HL-60 (cell line): Measurements from ENCODE around the gene GLIS1.

Experiments used
- DNase-seq, 2 experiments: peaks; one replicate each; pipeline ENCODE4 v3.0.0-alpha.2; 2010 to 2020; ENCODE audit warnings: low read depth in 1 of 2, low spot score in 1 of 2
- H3K27ac ChIP-seq: fragments of 250-450 bp; sonication (Bioruptor Pico); replicated peaks from 2 replicates; pipeline ENCODE4 v1.5.1; 2020; ENCODE audit warnings: mild to moderate bottlenecking, moderate library complexity
- H3K27me3 ChIP-seq: fragments of 250-450 bp; sonication (Bioruptor Pico); 2 replicates; pipeline ENCODE4 v1.5.1; 2021; ENCODE audit warnings: mild to moderate bottlenecking, moderate library complexity; ENCODE audit not compliant: insufficient read depth, poor library complexity, severe bottlenecking
- H3K4me3 ChIP-seq: replicated peaks from 2 replicates; pipeline ENCODE4 v1.5.1; 2011; ENCODE audit warnings: mild to moderate bottlenecking, control low read depth, low read length; ENCODE audit not compliant: insufficient read depth
- GABPA ChIP-seq: IDR thresholded peaks from 2 replicates; pipeline ENCODE4 v1.6.1; 2012; ENCODE audit warnings: low read depth
- POLR2AphosphoS5 ChIP-seq: IDR thresholded peaks from 2 replicates; pipeline ENCODE4 v1.6.1; 2012; ENCODE audit warnings: low read depth
- SPI1 ChIP-seq: IDR thresholded peaks from 2 replicates; pipeline ENCODE4 v1.6.1; 2012; ENCODE audit warnings: low read depth, mild to moderate bottlenecking, borderline replicate concordance
- TF ChIP-seq, protein P1 (sequence below): IDR thresholded peaks from one replicate; pipeline ENCODE4 v1.5.1; 2011; ENCODE audit warnings: low read length, control low read depth, inconsistent platforms; ENCODE audit not compliant: insufficient read depth
- TF ChIP-seq, protein P2 (sequence below): IDR thresholded peaks from 2 replicates; pipeline ENCODE4 v1.6.1; 2012; ENCODE audit warnings: low read depth; ENCODE audit not compliant: insufficient replicate concordance

GLIS1 gene

GRCh38 chr1:53517109-53517508, 221.9 kb downstream of the GLIS1 start:
- TF ChIP-seq, protein P1, sequence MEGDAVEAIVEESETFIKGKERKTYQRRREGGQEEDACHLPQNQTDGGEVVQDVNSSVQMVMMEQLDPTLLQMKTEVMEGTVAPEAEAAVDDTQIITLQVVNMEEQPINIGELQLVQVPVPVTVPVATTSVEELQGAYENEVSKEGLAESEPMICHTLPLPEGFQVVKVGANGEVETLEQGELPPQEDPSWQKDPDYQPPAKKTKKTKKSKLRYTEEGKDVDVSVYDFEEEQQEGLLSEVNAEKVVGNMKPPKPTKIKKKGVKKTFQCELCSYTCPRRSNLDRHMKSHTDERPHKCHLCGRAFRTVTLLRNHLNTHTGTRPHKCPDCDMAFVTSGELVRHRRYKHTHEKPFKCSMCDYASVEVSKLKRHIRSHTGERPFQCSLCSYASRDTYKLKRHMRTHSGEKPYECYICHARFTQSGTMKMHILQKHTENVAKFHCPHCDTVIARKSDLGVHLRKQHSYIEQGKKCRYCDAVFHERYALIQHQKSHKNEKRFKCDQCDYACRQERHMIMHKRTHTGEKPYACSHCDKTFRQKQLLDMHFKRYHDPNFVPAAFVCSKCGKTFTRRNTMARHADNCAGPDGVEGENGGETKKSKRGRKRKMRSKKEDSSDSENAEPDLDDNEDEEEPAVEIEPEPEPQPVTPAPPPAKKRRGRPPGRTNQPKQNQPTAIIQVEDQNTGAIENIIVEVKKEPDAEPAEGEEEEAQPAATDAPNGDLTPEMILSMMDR: no peak
- TF ChIP-seq SPI1 (no peak), GABPA (no peak), POLR2AphosphoS5 (no peak)
- TF ChIP-seq, protein P2, sequence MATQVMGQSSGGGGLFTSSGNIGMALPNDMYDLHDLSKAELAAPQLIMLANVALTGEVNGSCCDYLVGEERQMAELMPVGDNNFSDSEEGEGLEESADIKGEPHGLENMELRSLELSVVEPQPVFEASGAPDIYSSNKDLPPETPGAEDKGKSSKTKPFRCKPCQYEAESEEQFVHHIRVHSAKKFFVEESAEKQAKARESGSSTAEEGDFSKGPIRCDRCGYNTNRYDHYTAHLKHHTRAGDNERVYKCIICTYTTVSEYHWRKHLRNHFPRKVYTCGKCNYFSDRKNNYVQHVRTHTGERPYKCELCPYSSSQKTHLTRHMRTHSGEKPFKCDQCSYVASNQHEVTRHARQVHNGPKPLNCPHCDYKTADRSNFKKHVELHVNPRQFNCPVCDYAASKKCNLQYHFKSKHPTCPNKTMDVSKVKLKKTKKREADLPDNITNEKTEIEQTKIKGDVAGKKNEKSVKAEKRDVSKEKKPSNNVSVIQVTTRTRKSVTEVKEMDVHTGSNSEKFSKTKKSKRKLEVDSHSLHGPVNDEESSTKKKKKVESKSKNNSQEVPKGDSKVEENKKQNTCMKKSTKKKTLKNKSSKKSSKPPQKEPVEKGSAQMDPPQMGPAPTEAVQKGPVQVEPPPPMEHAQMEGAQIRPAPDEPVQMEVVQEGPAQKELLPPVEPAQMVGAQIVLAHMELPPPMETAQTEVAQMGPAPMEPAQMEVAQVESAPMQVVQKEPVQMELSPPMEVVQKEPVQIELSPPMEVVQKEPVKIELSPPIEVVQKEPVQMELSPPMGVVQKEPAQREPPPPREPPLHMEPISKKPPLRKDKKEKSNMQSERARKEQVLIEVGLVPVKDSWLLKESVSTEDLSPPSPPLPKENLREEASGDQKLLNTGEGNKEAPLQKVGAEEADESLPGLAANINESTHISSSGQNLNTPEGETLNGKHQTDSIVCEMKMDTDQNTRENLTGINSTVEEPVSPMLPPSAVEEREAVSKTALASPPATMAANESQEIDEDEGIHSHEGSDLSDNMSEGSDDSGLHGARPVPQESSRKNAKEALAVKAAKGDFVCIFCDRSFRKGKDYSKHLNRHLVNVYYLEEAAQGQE: no peak
- H3K4me3 ChIP-seq: no peak overlapping the region

DNA sequence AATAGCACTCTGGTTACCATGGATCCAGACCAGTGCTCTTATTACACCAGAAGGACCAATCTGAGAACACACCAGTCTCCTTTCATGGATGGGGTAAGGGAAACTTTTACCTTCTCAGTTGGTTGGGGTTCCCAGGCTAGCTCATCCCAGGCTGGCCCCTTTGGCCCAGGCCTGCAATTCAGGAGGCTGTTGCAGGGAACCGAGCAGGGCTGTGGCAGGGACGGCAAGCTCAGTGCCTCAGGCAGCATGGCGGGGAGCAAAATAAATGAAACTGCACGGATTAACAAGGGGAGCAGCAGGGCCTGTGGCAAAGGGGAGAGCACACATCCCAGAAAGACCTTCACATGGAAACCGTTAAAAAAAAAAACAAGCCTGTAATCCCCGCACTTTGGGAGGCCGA, 222.8 kb downstream of the GLIS1 start:
- DNase-seq: no peak
- Histone ChIP-seq H3K4me3 (no peak overlapping the region), H3K27me3 (no peaks in the 10 kb centered on the region), H3K27ac (no peak overlapping the region)
- TF ChIP-seq, protein P2: no peak
- TF ChIP-seq, protein P1: no peak

More at GRCh38 chr1:53517109-53517508, 221.9 kb downstream of the GLIS1 start:
- H3K27ac ChIP-seq: no peak overlapping the region
- no peak for DNase-seq
- no peaks in the 10 kb centered on the region for H3K27me3 ChIP-seq

DNA sequence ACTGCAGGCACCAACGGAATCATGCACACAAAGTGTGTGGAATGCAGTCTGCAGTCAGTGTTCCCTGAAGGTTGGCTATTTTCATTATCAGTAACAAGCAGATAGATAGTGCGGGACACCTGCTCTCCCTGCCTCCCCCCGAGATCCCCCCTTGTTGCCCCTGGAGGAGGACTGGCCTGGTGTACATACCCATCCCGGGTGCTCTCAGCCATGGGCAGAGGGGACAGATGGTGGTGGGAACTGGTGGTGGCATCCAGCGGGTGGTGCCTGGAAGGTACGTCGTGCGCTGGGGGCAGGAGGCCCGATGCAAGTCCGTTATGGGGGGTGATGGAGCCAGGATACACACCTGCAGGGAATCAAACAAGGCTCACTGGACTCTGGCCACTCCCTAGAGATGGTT, 224.5 kb downstream of the GLIS1 start:
- Histone ChIP-seq H3K4me3 (no peak overlapping the region), H3K27me3 (no peaks in the 10 kb centered on the region), H3K27ac (no peak overlapping the region)
- TF ChIP-seq SPI1 (no peak), POLR2AphosphoS5 (no peak), GABPA (no peak)
- TF ChIP-seq, protein P1: no peak
- TF ChIP-seq, protein P2: no peak
- no peak for DNase-seq
